H9 (cell line): ENCODE data around the gene TSPEAR. TPM values are rescaled to one million over a fixed set of nuclear protein-coding genes. Genes with fewer than 3 reads are reported as not detected.
A peak's percentile ranks its signal among the peaks of the same experiment; 100 is the strongest.

Experiments used
- DNase-seq: peaks from one replicate; pipeline ENCODE4 v3.0.0-alpha.2; 2017
- H2AFZ ChIP-seq: one replicate; pipeline ENCODE4 v1.6.1; 2013; ENCODE audit warnings: mild to moderate bottlenecking, low read length, control low read depth, moderate library complexity
- H2AK5ac ChIP-seq: 2 replicates; pipeline ENCODE4 v1.6.1; 2013; ENCODE audit warnings: low read length, control low read depth, mixed read lengths; ENCODE audit not compliant: insufficient read length
- H2BK120ac ChIP-seq: one replicate; pipeline ENCODE4 v1.6.1; 2013; ENCODE audit warnings: low read depth, mild to moderate bottlenecking, low read length, control low read depth, inconsistent platforms; ENCODE audit not compliant: poor library complexity, severe bottlenecking
- H2BK12ac ChIP-seq: 2 replicates; pipeline ENCODE4 v1.6.1; 2013; ENCODE audit warnings: low read length, control low read depth, mixed read lengths, low read depth; ENCODE audit not compliant: insufficient read length
- H2BK15ac ChIP-seq: 2 replicates; pipeline ENCODE4 v1.6.1; 2013; ENCODE audit warnings: low read depth, low read length, control low read depth
- H2BK20ac ChIP-seq: one replicate; pipeline ENCODE4 v1.6.1; 2013; ENCODE audit warnings: low read depth, mild to moderate bottlenecking, low read length, control low read depth, inconsistent platforms; ENCODE audit not compliant: poor library complexity, severe bottlenecking
- H2BK5ac ChIP-seq: 2 replicates; pipeline ENCODE4 v1.6.1; 2013; ENCODE audit warnings: low read length, control low read depth, mixed read lengths; ENCODE audit not compliant: insufficient read length
- H3K14ac ChIP-seq: 2 replicates; pipeline ENCODE4 v1.6.1; 2013; ENCODE audit warnings: low read length, control low read depth; ENCODE audit not compliant: insufficient read depth
- H3K18ac ChIP-seq: 2 replicates; pipeline ENCODE4 v1.6.1; 2013; ENCODE audit warnings: low read depth, mild to moderate bottlenecking, mixed read lengths, low read length, control low read depth; ENCODE audit not compliant: insufficient read length
- H3K23ac ChIP-seq: 2 replicates; pipeline ENCODE4 v1.6.1; 2013; ENCODE audit warnings: low read length, control low read depth, mixed read lengths, low read depth; ENCODE audit not compliant: insufficient read length
- H3K23me2 ChIP-seq: 2 replicates; pipeline ENCODE4 v1.6.1; 2013; ENCODE audit warnings: low read depth, mild to moderate bottlenecking, mixed read lengths, low read length, control low read depth; ENCODE audit not compliant: insufficient read length, poor library complexity, severe bottlenecking
- H3K27ac ChIP-seq: 2 replicates; pipeline ENCODE4 v1.5.1; 2013; ENCODE audit warnings: low read length, control low read depth, mixed read lengths, low read depth; ENCODE audit not compliant: insufficient read length
- H3K27me3 ChIP-seq: 2 replicates; pipeline ENCODE4 v1.6.1; 2013; ENCODE audit warnings: low read length, control low read depth, inconsistent platforms; ENCODE audit not compliant: insufficient read depth
- H3K4ac ChIP-seq: 2 replicates; pipeline ENCODE4 v1.6.1; 2013; ENCODE audit warnings: low read depth, mild to moderate bottlenecking, control low read depth, inconsistent platforms, low read length, moderate library complexity
- H3K4me1 ChIP-seq: 2 replicates; pipeline ENCODE4 v1.6.1; 2013; ENCODE audit warnings: low read length, control low read depth, inconsistent platforms; ENCODE audit not compliant: insufficient read depth
- H3K4me2 ChIP-seq: 2 replicates; pipeline ENCODE4 v1.6.1; 2013; ENCODE audit warnings: low read length, control low read depth, mixed read lengths; ENCODE audit not compliant: insufficient read length, insufficient read depth
- H3K56ac ChIP-seq: 2 replicates; pipeline ENCODE4 v1.6.1; 2013; ENCODE audit warnings: low read depth, mild to moderate bottlenecking, mixed read lengths, low read length, control low read depth; ENCODE audit not compliant: insufficient read length
- H3K79me1 ChIP-seq: 2 replicates; pipeline ENCODE4 v1.6.1; 2013; ENCODE audit warnings: low read depth, mild to moderate bottlenecking, moderate library complexity, low read length, control low read depth, inconsistent platforms; ENCODE audit not compliant: insufficient read depth, poor library complexity, severe bottlenecking
- H3K79me2 ChIP-seq: 2 replicates; pipeline ENCODE4 v1.6.1; 2013; ENCODE audit warnings: low read length, control low read depth, inconsistent platforms; ENCODE audit not compliant: insufficient read depth
- H3K9ac ChIP-seq: 2 replicates; pipeline ENCODE4 v1.6.1; 2013; ENCODE audit warnings: low read length, control low read depth, mixed read lengths; ENCODE audit not compliant: insufficient read length; ENCODE audit errors: extremely low read depth
- H3K9me3 ChIP-seq: one replicate; pipeline ENCODE4 v1.6.1; 2013; ENCODE audit warnings: low read depth, low read length, inconsistent platforms; ENCODE audit not compliant: control insufficient read depth
- H3T11ph ChIP-seq: one replicate; pipeline ENCODE4 v1.6.1; 2013; ENCODE audit warnings: mild to moderate bottlenecking, low read length, control low read depth, inconsistent platforms
- H4K20me1 ChIP-seq: one replicate; pipeline ENCODE4 v1.6.1; 2013; ENCODE audit not compliant: control insufficient read depth, insufficient read length, insufficient read depth
- H4K5ac ChIP-seq: 2 replicates; pipeline ENCODE4 v1.6.1; 2013; ENCODE audit warnings: low read depth, mild to moderate bottlenecking, mixed read lengths, low read length, control low read depth; ENCODE audit not compliant: insufficient read length
- H4K8ac ChIP-seq: replicated peaks from 2 replicates; pipeline ENCODE4 v1.6.1; 2013; ENCODE audit warnings: low read length, control low read depth, mixed read lengths, low read depth; ENCODE audit not compliant: insufficient read length
- H4K91ac ChIP-seq: 2 replicates; pipeline ENCODE4 v1.6.1; 2013; ENCODE audit warnings: low read depth, mild to moderate bottlenecking, moderate library complexity, mixed read lengths, low read length, control low read depth; ENCODE audit not compliant: insufficient read length
- H3K27ac Mint-ChIP-seq, 3 experiments: 2 replicates in 2 of 3; 3 replicates in 1 of 3; pipeline ENCODE4 v1.8.0; 2020 to 2021; ENCODE audit warnings: mixed read lengths in 3 of 3, mild to moderate bottlenecking in 1 of 3, moderate library complexity in 1 of 3
- H3K27me3 Mint-ChIP-seq: 2 replicates; pipeline ENCODE4 v1.8.0; 2021; ENCODE audit warnings: low read depth, mild to moderate bottlenecking, moderate library complexity, mixed read lengths
- H3K36me3 Mint-ChIP-seq, 3 experiments: 2 replicates in 2 of 3; 3 replicates in 1 of 3; pipeline ENCODE4 v1.8.0; 2020 to 2021; ENCODE audit warnings: low read depth in 3 of 3, mixed read lengths in 3 of 3; ENCODE audit not compliant: insufficient read depth in 1 of 3
- H3K4me1 Mint-ChIP-seq, 2 experiments: 2 replicates each; pipeline ENCODE4 v1.8.0; 2020; ENCODE audit warnings: mixed read lengths in 2 of 2
- H3K4me3 Mint-ChIP-seq, 2 experiments: 2 replicates in 1 of 2; 3 replicates in 1 of 2; pipeline ENCODE4 v1.8.0; 2020 to 2021; ENCODE audit warnings: mild to moderate bottlenecking in 2 of 2, mixed read lengths in 2 of 2, moderate library complexity in 1 of 2
- H3K9me3 Mint-ChIP-seq, 2 experiments: 2 replicates in 1 of 2; 3 replicates in 1 of 2; pipeline ENCODE4 v1.8.0; 2020; ENCODE audit warnings: mild to moderate bottlenecking in 2 of 2, mixed read lengths in 2 of 2, moderate library complexity in 1 of 2
- CTCF ChIP-seq: fragments of 200-600 bp; sonication (generic); conservative IDR thresholded peaks from 3 replicates; pipeline ENCODE4 v1.8.0; 2021; ENCODE audit warnings: antibody characterized with exemption, mild to moderate bottlenecking
- WGBS: extraction: QIAGEN DNeasy Blood & Tissue Kit; methylation state at CpG from one replicate; pipeline ENCODE4 v1.1.7; 2013; ENCODE audit warnings: missing lambda C conversion rate, low lambda C conversion rate, mixed read lengths; ENCODE audit not compliant: insufficient read length; ENCODE audit errors: extremely low coverage; 5-methylcytosine and 5-hydroxymethylcytosine counted together
- total RNA-seq: library from RNA; stranded (reverse); gene quantifications from 2 replicates; pipeline ENCODE4 v1.2.1, GENCODE V29; 2021

TSPEAR gene
- total RNA-seq, 1 experiment from 2014 or later: 1.3 TPM

DNA sequence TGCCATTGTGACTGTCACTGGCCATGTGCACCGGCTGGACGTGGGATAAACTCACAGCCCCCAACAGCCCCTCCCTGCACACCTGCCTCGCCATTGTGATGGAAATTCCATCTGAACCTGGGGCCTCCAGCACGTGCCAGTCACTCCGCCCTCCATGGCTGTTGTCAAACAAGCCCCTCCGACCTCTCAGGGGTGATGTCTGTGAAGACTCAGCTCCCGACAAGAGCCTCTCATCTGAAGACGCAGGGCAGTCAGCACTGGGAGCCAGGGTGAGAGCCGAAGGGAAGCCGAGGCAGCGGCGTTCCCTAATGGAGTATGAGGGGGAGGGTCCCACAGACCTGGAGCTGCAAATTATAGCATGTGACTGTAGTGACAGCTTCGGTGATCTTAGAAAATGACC lies 158.7 kb downstream of the TSPEAR start:
- Histone ChIP-seq H3K23ac (no peak overlapping the region), H2AK5ac (no peak overlapping the region), H3K14ac (peak overlapping the region; percentile 53), H3K4me2 (no peak overlapping the region), H2BK12ac (no peak overlapping the region), H3K56ac (no peak overlapping the region), H4K20me1 (no peaks in the 10 kb centered on the region), H3T11ph (no peak overlapping the region), H3K9ac (no peak overlapping the region), H2BK15ac (no peak overlapping the region), H4K91ac (no peak overlapping the region), H3K9me3 (no peaks in the 10 kb centered on the region), H2BK5ac (no peak overlapping the region), H3K79me1 (no peaks in the 10 kb centered on the region), H4K5ac (no peak overlapping the region), H2BK20ac (no peak overlapping the region), H3K27ac (no peak overlapping the region), H2AFZ (no peak overlapping the region), H3K4ac (no peak overlapping the region), H3K23me2 (no peaks in the 10 kb centered on the region), H3K27me3 (no peaks in the 10 kb centered on the region), H3K18ac (no peak overlapping the region), H3K4me1 (peaks cover 6% of the 10 kb centered on the region; the same call in 1 of the 2 replicates), H2BK120ac (no peak overlapping the region), H3K79me2 (no peaks in the 10 kb centered on the region), H4K8ac (no peak overlapping the region)
- no peak for TF ChIP-seq CTCF
- no peak overlapping the region; a peak in 1 of 7 replicates for H3K27ac Mint-ChIP-seq
- no peak overlapping the region; a peak in 1 of 5 replicates for H3K4me3 Mint-ChIP-seq
- DNase-seq: no peak
- H3K4me1 Mint-ChIP-seq: peaks cover 43 to 60% of the 10 kb centered on the region in 2 experiments
- peaks cover 0 to 2% (median 0%) of the 10 kb centered on the region in 3 experiments; a peak in 2 of 7 replicates for H3K36me3 Mint-ChIP-seq
- H3K9me3 Mint-ChIP-seq: no peaks in the 10 kb centered on the region; a peak in 1 of 5 replicates
- WGBS: no CpG with 5 or more reads among the region's 13 CpGs
- H3K27me3 Mint-ChIP-seq: peaks cover 3% of the 10 kb centered on the region
